Breast epithelium (tissue), 3 donors: ENCODE results near the gene PLPPR3.

ENCODE experiments used
- POLR2A ChIP-seq: fragments of 450-650 bp; IDR thresholded peaks from one replicate; pipeline ENCODE4 v1.6.1; 2016; ENCODE audit warnings: antibody characterized with exemption, mild to moderate bottlenecking, moderate library complexity
- POLR2AphosphoS5 ChIP-seq, 3 donors: sonication (generic); formaldehyde crosslinking; IDR thresholded peaks; one replicate each; pipeline ENCODE4 v1.6.1; 2017; ENCODE audit warnings: antibody characterized with exemption in 3 of 3
- TF ChIP-seq, protein P1 (sequence below), 3 donors: fragments of 450-650 bp; IDR thresholded peaks; one replicate each; pipeline ENCODE4 v1.5.1; 2016 to 2017; ENCODE audit warnings: antibody characterized with exemption in 3 of 3, mild to moderate bottlenecking in 3 of 3, moderate library complexity in 3 of 3

DNA sequence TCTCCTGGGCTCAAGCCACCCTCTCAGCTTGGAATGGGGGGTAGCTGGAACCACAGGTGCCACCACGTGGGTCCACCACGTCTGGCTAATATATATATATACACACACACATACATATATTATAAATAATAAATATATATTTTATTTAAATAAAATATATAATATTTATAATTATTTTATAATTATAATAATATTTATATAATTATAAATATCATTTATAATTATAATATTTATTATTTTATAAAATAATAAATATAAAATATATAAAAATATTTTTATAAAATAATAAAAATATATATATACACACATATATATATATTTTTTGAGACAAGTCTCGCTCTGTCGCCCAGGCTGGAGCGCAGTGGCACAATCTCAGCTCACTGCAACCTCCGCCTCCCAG is 32.8 kb upstream of the PLPPR3 start:
- TF ChIP-seq, protein P1, sequence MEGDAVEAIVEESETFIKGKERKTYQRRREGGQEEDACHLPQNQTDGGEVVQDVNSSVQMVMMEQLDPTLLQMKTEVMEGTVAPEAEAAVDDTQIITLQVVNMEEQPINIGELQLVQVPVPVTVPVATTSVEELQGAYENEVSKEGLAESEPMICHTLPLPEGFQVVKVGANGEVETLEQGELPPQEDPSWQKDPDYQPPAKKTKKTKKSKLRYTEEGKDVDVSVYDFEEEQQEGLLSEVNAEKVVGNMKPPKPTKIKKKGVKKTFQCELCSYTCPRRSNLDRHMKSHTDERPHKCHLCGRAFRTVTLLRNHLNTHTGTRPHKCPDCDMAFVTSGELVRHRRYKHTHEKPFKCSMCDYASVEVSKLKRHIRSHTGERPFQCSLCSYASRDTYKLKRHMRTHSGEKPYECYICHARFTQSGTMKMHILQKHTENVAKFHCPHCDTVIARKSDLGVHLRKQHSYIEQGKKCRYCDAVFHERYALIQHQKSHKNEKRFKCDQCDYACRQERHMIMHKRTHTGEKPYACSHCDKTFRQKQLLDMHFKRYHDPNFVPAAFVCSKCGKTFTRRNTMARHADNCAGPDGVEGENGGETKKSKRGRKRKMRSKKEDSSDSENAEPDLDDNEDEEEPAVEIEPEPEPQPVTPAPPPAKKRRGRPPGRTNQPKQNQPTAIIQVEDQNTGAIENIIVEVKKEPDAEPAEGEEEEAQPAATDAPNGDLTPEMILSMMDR (IDR thresholded peaks at IDR 0.05) = no peak
- no peak for TF ChIP-seq POLR2A
- TF ChIP-seq POLR2AphosphoS5 (IDR thresholded peaks at IDR 0.05) = no peak
